Endothelial cell of umbilical vein (primary cell): ENCODE measurements around the gene MACROD2. TPM values are rescaled to one million over a fixed set of nuclear protein-coding genes. Genes with fewer than 3 reads are reported as not detected.

Experiments
- BruUV-seq: library from RNA; stranded (reverse); fragments of 400-500 nt; replicated peaks from 2 replicates; lab custom pipeline; 2021; lab: Mats Ljungman, UMichigan
- CTCF ChIA-PET: fragments of 300-600, 350-600 bp; sonication (Branson Sonifier 250); formaldehyde crosslinking; loops from one replicate; lab custom pipeline; 2021; ENCODE audit warnings: antibody characterized with exemption, inconsistent platforms; lab: Charles Lee
- POLR2A ChIA-PET: fragments of 300-600, 350-600 bp; sonication (Branson Sonifier 250); formaldehyde crosslinking; loops from one replicate; lab custom pipeline; 2021; ENCODE audit warnings: antibody characterized with exemption, inconsistent platforms; lab: Charles Lee
- DNase-seq: peaks from one replicate; pipeline ENCODE4 v3.0.0-alpha.2; 2011; ENCODE audit warnings: low read depth, low spot score
- FAIRE-seq: peaks from 2 replicates; lab custom pipeline; 2011; peaks lifted over from hg19 to GRCh38; lab: Jason Lieb, UNC
- H2AFZ ChIP-seq: 2 replicates; pipeline ENCODE4 v1.6.0; 2012; ENCODE audit warnings: low read depth, low read length, control low read depth, inconsistent platforms
- H3K27ac ChIP-seq: 2 replicates; pipeline ENCODE4 v1.5.1; 2011; ENCODE audit warnings: low read depth, mild to moderate bottlenecking, control low read depth, low read length, moderate library complexity; ENCODE audit not compliant: insufficient read depth
- H3K27me3 ChIP-seq, 2 experiments: 2 replicates each; pipeline versions ENCODE4 v1.6.0 to v1.6.1; 2011; ENCODE audit warnings: low read length in 2 of 2, mixed read lengths in 1 of 2; ENCODE audit not compliant: control insufficient read depth in 2 of 2, insufficient read depth in 2 of 2
- H3K36me3 ChIP-seq, 2 experiments: 2 replicates in 1 of 2; 3 replicates in 1 of 2; pipeline ENCODE4 v1.5.1; 2011; ENCODE audit warnings: low read length in 2 of 2, mild to moderate bottlenecking in 1 of 2, moderate library complexity in 1 of 2; ENCODE audit not compliant: control insufficient read depth in 2 of 2, insufficient read depth in 2 of 2; ENCODE audit errors: extremely low read depth in 1 of 2
- H3K4me1 ChIP-seq: 3 replicates; pipeline ENCODE4 v1.5.1; 2011; ENCODE audit warnings: mild to moderate bottlenecking, low read length; ENCODE audit not compliant: control insufficient read depth, insufficient read depth; ENCODE audit errors: extremely low read depth
- H3K4me2 ChIP-seq: 2 replicates; pipeline ENCODE4 v1.6.1; 2011; ENCODE audit warnings: low read length, control low read depth, mixed read lengths; ENCODE audit not compliant: insufficient read depth
- H3K4me3 ChIP-seq, 3 experiments: fragments of 200-600 bp in 1 of 3; sonication (generic), shearing (Covaris generic) in 1 of 3; replicated peaks in 1 of 3; 2 replicates each; pipeline ENCODE4 v1.5.1; 2011 to 2016; ENCODE audit warnings: control low read depth in 3 of 3, low read length in 3 of 3, mild to moderate bottlenecking in 2 of 3, inconsistent platforms in 1 of 3, low read depth in 1 of 3, moderate library complexity in 1 of 3; ENCODE audit not compliant: insufficient read depth in 1 of 3
- H3K79me2 ChIP-seq: 2 replicates; pipeline ENCODE4 v1.6.0; 2012; ENCODE audit warnings: low read length, inconsistent platforms; ENCODE audit not compliant: control insufficient read depth, insufficient read depth
- H3K9ac ChIP-seq: replicated peaks from 2 replicates; pipeline ENCODE3; 2011; ENCODE audit warnings: low read length, control low read depth; ENCODE audit not compliant: insufficient read depth; ENCODE audit errors: extremely low read depth
- H3K9me1 ChIP-seq: replicated peaks from 3 replicates; pipeline ENCODE4 v1.6.0; 2011; ENCODE audit warnings: mild to moderate bottlenecking, low read length; ENCODE audit not compliant: control insufficient read depth, insufficient read depth; ENCODE audit errors: extremely low read depth
- H3K9me3 ChIP-seq: replicated peaks from 2 replicates; pipeline ENCODE4 v1.5.1; 2012; ENCODE audit warnings: low read length, inconsistent platforms; ENCODE audit not compliant: control insufficient read depth, insufficient read depth
- H4K20me1 ChIP-seq: replicated peaks from 2 replicates; pipeline ENCODE3; 2011; ENCODE audit warnings: mild to moderate bottlenecking, low read length; ENCODE audit not compliant: control insufficient read depth, insufficient read depth; ENCODE audit errors: extremely low read depth
- EZH2 ChIP-seq: IDR thresholded peaks from 2 replicates; pipeline ENCODE4 v1.6.1; 2012; ENCODE audit warnings: borderline replicate concordance, low read depth, mild to moderate bottlenecking, moderate library complexity, low read length, inconsistent platforms; ENCODE audit not compliant: severe bottlenecking
- JUN ChIP-seq: IDR thresholded peaks from 2 replicates; pipeline ENCODE4 v1.6.1; 2011; ENCODE audit warnings: borderline replicate concordance, low read depth; ENCODE audit not compliant: insufficient read length, insufficient read depth
- MYC ChIP-seq: IDR thresholded peaks from one replicate; pipeline ENCODE4 v1.6.1; 2011; ENCODE audit warnings: mild to moderate bottlenecking, low read depth, low read length
- POLR2AphosphoS5 ChIP-seq: IDR thresholded peaks from 2 replicates; pipeline ENCODE4 v1.6.1; 2012; ENCODE audit warnings: low read depth, mild to moderate bottlenecking, control low read depth, low read length, moderate library complexity; ENCODE audit not compliant: insufficient read depth
- dilution Hi-C: fragments of 300-500 bp; cut with MboI; formaldehyde crosslinking; loops from one replicate; pipeline ENCODE4 v1.15.0; 2019; ENCODE audit warnings: low sequenced_read_pairs; ENCODE audit not compliant: extremely low pct_ligation_motif_present
- intact Hi-C: fragments of 100-400 bp; cut with micrococcal nuclease; formaldehyde crosslinking; loops from one replicate; pipeline ENCODE4 v1.10.0; 2022
- polyA plus RNA-seq, 4 experiments: library from polyadenylated mRNA; depleted of rRNA in 3 of 4; stranded (reverse) in 3 of 4; unstranded in 1 of 4; fragments of >200 nt; gene quantifications; 2 replicates each; pipeline versions ENCODE4 v1.2.1 to v1.2.3, GENCODE V29; 2011 to 2012; ENCODE audit warnings: missing spikeins in 1 of 4
- total RNA-seq: library from RNA; stranded (reverse); gene quantifications from 2 replicates; pipeline ENCODE4 v1.2.3, GENCODE V29; 2021
- TF ChIP-seq, protein P1 (sequence below): IDR thresholded peaks from 2 replicates; pipeline ENCODE4 v1.6.1; 2011; ENCODE audit not compliant: insufficient read depth, insufficient read length
- TF ChIP-seq, protein P2 (sequence below), 2 donors: IDR thresholded peaks; 1 replicate in 1 of 2; 2 replicates in 1 of 2; pipeline ENCODE4 v1.5.1; 2011; ENCODE audit warnings: low read length in 2 of 2, mild to moderate bottlenecking in 2 of 2, moderate library complexity in 2 of 2, control low read depth in 1 of 2, inconsistent platforms in 1 of 2, low read depth in 1 of 2; ENCODE audit not compliant: insufficient read depth in 1 of 2; ENCODE audit errors: extremely low read depth in 1 of 2

Gene MACROD2
- total and polyA plus RNA-seq, 2 donors (not counting 3 experiments of a cell fraction or from before 2014, with no cell fraction given) = 0.11 to 0.73 TPM

DNA sequence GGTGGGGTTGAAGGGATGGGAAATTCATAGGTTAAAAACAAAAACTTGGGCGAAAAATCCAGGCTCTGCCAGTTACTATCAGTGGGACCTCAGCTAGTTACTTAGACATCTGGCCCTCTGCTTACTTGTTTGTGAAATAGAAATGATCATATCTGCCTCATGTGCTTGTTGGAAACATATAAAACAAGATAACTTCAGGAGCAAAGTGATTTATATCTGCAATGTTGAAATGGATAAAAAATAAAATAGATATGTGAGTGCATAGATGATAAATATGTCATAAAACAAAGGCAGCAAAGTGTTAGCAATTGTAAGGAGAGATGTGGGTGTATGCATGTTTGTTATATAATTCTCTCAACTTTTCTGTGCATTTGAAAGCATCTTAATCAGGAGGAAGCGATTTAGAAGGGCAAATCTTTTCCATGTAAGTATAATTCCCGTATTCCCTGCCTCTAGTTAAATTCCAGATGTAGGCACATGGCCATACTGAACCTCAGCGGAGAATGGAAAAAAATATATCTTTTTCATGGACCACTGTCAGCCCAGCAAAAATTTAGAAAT, 921.1 kb downstream of the MACROD2 start:
- POLR2A ChIA-PET = no interaction called here
- dilution Hi-C loops (no loop called here), intact Hi-C loops (no loop called here)
- H3K4me2 ChIP-seq = no peak overlapping the region
- TF ChIP-seq MYC (no peak), POLR2AphosphoS5 (no peak), EZH2 (no peak), JUN (no peak)
- TF ChIP-seq, protein P1, sequence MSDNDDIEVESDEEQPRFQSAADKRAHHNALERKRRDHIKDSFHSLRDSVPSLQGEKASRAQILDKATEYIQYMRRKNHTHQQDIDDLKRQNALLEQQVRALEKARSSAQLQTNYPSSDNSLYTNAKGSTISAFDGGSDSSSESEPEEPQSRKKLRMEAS = no peak
- TF ChIP-seq, protein P2, sequence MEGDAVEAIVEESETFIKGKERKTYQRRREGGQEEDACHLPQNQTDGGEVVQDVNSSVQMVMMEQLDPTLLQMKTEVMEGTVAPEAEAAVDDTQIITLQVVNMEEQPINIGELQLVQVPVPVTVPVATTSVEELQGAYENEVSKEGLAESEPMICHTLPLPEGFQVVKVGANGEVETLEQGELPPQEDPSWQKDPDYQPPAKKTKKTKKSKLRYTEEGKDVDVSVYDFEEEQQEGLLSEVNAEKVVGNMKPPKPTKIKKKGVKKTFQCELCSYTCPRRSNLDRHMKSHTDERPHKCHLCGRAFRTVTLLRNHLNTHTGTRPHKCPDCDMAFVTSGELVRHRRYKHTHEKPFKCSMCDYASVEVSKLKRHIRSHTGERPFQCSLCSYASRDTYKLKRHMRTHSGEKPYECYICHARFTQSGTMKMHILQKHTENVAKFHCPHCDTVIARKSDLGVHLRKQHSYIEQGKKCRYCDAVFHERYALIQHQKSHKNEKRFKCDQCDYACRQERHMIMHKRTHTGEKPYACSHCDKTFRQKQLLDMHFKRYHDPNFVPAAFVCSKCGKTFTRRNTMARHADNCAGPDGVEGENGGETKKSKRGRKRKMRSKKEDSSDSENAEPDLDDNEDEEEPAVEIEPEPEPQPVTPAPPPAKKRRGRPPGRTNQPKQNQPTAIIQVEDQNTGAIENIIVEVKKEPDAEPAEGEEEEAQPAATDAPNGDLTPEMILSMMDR (IDR thresholded peaks at IDR 0.05; ENCODE audit: extremely low read depth in 1 of 2, insufficient read depth in 1 of 2, low read depth in 1 of 2, low read length in 2 of 2) = no peak
- no peaks in the 10 kb centered on the region for H3K27me3 ChIP-seq
- no peaks in the 10 kb centered on the region for H3K9me3 ChIP-seq
- no peak overlapping the region for H3K4me3 ChIP-seq
- H3K79me2 ChIP-seq = no peaks in the 10 kb centered on the region
- no TSS peak for BruUV-seq
- no peaks in the 10 kb centered on the region for H3K36me3 ChIP-seq
- no peak overlapping the region for H3K9ac ChIP-seq
- no peak overlapping the region for H2AFZ ChIP-seq
- peaks cover 20% of the 10 kb centered on the region for H3K4me1 ChIP-seq
- H3K27ac ChIP-seq = no peak overlapping the region
- no peaks in the 10 kb centered on the region for H4K20me1 ChIP-seq
- H3K9me1 ChIP-seq = no peaks in the 10 kb centered on the region
- CTCF ChIA-PET = interaction anchor here (1.5 kb wide), 1 partner anchor 11 kb away, joined by 3 read pairs; no protein-coding TSS in a partner anchor
- FAIRE-seq = no peak
- DNase-seq = no peak
